HG03442 (cell line): ENCODE measurements around the gene TMF1.

Experiments
- ATAC-seq: cut with Tn5 transposase; IDR thresholded peaks from one replicate; pipeline ENCODE4 v1.9.1; 2021; ENCODE audit warnings: mild to moderate bottlenecking, moderate library complexity; ENCODE audit not compliant: unreplicated experiment

The TMF1 gene

DNA sequence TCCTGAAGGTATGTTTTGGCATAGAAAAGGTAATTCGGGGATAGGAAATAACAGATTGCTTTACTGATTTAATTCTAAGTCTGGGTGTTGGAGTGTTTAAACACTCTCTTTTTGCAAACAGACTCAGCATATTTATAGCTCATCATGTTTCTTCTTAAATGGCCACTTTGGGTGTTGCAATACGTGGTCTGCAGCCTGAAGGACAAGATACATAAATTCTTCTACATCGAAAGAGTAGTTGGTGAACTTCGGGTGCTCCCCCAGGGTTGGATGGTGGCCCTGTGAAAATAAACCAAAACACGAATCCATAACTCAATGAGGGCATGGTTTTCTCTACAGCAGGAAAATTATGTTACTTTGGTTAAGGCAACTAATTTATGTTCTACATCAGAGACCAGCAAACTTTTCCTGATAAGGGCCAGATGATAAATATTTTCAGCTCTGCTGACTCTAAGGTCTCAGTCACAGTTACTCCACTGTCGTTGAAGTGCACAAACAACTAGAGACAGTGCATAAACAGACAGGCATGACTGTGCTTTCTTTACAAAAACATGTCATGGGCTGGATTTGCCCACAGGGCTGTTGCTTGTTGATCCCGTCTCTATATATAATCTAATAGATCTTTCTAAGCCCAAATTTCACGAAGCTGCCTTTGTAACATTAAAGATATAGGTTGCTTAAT, 74.5 kb downstream of the TMF1 start:
- ATAC-seq, result no peak

DNA sequence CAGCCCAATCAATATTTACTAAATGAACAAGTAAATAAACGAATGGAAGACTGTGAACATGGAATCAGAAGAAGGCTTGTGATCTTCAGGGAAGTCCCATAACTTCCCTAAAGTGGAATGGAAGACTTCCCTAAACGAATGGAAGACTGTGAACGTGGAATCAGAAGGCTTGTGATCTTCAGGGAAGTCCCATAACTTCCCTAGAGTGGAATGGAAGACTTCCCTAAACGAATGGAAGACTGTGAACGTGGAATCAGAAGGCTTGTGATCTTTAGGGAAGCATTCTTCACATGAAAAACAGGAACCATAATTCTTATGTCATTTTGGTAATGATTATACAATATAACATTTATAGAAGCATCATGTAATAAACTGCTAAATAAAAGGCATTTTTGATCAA, 77.4 kb downstream of the TMF1 start:
- no peak for ATAC-seq

DNA sequence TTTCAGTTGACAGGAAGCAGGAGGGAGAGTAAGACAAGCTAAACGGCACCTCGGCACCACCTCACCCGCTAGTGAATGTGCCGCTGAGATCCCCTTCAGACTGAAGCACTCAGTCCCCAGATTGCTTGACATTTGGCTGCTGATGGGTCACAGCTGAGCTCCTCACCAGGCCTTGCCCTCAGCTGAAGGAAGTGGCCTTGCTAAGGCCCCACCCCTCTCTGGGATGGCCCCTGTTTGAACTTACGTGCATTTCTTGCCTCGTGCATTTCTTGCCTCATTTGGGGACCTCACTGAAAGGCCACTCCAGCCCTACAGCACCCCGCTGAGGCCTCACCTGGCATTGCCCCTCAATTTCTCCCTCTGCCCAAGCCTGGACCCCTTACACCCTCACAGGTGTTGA, 78.5 kb downstream of the TMF1 start:
- ATAC-seq, result no peak

DNA sequence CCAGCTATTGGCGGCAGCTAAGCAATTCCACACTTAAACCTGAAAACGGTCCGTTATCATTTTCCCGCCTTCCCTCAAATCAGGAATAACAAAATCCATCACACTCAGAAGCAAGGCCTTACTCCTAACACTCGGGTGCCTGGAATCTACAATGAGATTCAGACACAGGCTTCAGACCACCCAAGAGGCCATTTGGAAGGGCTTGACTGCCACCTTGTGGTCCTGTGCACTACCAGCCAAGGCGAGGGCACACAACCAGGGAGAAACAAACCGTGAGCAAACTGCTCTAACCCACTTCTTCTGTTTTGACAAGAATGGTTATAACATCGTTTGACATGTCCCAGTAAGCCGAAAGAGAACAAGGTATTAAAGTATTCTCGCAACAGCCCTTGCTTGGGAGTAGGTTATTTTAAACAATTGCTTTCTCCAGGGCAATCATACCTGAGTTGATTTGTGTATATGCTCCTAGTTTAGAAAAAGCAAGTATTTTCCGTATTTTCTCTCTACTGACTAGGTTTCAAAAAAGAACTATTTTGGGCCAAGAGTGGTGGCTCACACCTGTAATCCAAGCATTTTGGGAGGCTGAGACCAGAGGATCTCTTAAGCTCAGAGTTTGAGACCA, 79.7 kb downstream of the TMF1 start:
- ATAC-seq, result peak; percentile 83
